Stimulated activated CD8-positive, alpha-beta memory T cell treated with anti-CD3 and anti-CD28 coated beads, Interleukin-4, amount 100 ng/mL, for 1 hour (primary cell): ENCODE measurements around the gene PINLYP.
A peak's percentile ranks its signal among the peaks of the same experiment; 100 is the strongest.
"Not testable (repeated sequence)": the region's sequence is repeated elsewhere in the genome, so short reads cannot be mapped to it uniquely, and the experiment has no call there.

Experiments
- DNase-seq, 2 donors: peaks; one replicate each; pipeline ENCODE4 v3.0.0-alpha.2; 2020; ENCODE audit warnings: low read depth in 2 of 2, low spot score in 1 of 2

PINLYP gene

GRCh38 chr19:43600326-43600725 is 24.7 kb downstream of the PINLYP start:
- DNase-seq: not testable (repeated sequence)

- no peak for DNase-seq
These were observed 30.4 kb downstream of the PINLYP start for GRCh38 chr19:43605875-43606568.

- DNase-seq: no peak
These were observed 31.1 kb downstream of the PINLYP start for GRCh38 chr19:43606569-43607229.

DNA sequence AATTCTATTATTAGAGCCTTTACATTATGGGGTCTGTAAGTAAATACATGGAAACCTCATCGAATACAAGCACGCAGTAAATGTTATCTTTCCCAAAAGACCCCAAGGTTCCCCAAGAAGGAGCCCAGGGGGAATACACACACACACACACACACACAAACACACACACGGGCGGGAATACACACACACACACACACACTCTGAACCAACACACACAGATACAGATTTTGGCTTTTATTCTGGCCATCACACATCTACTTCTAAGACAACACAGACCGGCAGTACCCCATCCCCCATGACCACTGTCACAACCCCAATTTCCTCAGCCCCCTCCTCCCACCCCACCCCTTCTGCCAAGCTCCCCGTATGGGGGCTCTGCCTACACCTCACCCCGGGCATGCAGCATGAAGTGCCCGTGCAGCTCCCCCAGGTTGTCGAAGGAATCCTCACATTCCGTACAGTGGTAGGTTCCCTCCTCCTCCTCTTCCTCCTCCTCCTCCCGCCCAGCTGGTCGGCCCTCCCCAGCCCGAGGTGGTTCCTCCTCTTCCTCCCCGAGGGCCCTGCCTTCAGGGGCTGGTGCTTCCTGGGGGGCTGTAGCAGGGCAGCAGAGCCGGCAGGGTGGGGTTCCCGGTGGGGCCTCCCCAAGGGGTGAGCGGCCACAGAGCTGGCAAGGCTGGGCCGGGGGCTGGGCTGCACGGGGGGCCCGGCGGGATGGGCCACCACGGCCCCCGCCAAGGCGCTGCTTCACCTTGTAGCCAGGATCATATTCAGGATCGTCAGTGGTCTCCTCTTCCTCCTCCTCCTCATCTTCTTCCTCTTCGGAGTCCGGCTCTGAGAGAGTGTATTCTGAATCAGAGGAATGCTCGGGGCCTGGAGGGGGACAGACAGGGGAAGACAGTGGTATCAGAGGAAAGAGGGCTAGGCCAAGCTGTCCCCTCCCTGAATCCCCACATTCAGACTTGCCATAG is 31.9 kb downstream of the PINLYP start:
- DNase-seq: no peak

GRCh38 chr19:43609872-43610271 is 34.3 kb downstream of the PINLYP start:
- no peak for DNase-seq

DNA sequence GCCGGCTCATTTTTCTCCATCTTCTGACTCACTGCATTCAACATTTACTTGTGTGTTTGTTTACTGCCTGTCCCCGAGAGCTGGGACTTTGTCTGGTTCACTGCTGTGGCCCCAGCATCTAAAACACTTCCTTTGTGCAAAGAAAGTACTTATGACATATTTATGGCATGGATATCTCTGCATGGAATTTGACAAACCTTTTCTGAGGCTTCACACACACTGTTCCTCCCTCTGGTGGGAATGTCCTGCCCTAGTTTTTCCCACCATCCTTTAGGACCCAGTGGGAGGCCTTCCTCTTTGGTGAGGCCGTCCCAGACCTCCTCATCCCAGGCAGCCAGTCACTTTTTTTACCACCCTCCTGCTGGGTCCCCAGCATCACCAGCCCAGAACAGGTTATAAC is 34.9 kb downstream of the PINLYP start:
- no peak for DNase-seq

DNA sequence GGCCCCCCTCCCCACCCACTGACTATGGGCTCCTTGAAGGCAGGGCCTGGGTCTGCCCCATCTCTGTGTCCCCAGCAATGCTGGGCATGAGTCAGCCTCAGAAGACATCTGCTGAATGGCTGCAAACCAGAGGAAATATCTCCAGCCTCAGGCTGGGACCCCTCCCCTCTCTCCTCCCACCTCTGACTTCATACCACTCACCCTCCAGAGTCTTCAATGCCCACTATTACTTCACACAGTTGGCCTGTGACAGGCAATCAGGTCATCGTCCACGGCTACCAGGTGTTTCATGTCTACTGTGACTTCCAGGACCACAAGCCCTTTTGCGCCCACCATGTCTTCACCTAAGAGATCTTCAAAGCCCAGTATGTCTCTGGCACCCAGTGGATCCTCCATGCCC is 36.2 kb downstream of the PINLYP start, which contains the start of gene SRRM5:
Gene SRRM5, plus strand, starts transcription at position 301 of the 400 bp plus-strand sequence. Its CDS starts 34 bp downstream, at position 335.
- DNase-seq: no peak

DNA sequence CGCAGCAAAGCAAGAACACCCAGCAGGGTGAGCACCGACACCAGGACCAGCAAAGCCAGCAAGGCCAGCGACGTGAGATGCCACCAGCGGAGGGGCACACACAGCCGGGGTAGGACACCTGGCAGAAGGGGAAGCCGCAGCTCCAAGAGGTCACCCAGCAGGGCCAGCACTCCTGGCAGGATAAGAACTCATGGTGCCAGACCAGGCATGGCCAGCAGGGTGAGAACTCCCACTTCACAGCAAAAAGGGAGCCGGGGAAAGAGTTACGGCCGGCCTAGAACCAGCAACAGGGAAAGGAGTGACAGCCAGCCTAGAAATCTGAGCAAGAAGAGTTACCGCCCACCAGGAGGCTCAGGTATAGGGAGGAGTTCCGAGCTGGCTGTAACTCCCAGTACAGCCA is 36.8 kb downstream of the PINLYP start:
- DNase-seq: no peak

- DNase-seq: no peak
These were observed 40.7 kb downstream of the PINLYP start for GRCh38 chr19:43616306-43616705.

DNA sequence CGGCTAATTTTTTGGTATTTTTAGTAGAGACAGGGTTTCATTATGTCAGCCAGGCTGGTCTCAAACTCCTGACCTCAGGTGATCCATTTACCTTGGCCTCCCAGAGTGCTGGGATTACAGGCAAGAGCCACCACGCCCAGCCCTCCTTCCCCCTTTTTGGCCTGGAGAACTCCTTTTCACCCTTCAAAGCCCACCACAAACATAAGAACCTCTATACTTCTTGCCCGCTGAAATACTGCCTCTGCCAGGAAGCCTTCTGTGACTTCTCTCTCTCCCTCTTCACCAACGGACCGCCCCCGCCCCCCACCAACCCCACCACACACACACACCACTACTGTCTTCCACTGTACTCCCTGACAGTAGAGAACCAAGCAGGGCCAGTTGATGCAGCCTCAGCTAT is 41.4 kb downstream of the PINLYP start:
- no peak for DNase-seq

- no peak for DNase-seq
These were observed 43.3 kb downstream of the PINLYP start for GRCh38 chr19:43618921-43619261.

GRCh38 chr19:43619262-43620060 is 43.9 kb downstream of the PINLYP start, which contains the start of gene ZNF428:
TSS of gene ZNF428 (minus strand) at chr19:43619629. CDS start at chr19:43614304, 5,325 bp downstream.
- peak; percentile 49 to 73 for DNase-seq

DNA sequence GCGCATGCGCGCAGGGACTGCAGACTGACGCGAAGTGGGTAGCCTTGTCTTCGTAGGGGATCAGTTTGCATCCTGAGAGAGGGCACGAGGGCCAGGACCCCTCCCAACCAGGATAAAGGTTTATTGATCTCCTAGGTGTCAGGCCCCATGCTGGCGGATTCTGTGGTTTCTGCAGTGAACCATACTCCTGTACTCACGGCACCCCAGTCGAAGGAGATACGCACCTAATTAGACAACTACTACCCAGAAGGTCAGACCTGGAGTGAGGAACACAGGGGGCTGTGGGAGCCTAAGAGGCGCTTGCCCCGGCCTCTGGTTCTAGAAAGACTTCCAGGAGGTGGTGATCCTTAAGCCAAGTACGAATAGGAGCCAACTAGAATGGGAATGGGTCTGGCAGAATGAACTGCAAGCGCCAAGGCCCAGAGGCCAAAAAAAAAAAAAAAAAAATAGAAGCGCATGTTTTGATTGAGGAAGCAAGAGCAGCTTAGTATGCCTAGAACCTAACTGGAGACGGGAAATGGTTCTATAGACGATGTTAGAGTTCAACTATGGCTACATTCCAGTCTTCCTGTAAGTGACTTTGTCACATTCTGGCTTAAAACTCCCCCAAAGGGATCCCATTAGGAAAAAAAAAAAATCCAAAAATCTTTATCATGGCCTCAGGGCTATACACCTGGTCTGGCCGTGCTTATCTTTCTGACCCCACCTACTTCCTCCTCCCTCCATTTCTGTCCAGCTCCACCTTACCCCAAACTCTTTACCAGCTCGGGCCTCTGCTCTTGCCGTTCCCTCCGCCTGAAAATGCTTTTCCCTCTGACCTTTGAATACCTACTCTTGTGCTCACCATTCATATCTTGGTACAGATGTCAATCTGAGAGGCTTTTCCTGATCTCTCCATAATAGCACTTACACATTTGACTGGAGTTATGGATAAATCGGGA is 44.7 kb downstream of the PINLYP start:
- DNase-seq: peak; percentile 66 to 71

DNA sequence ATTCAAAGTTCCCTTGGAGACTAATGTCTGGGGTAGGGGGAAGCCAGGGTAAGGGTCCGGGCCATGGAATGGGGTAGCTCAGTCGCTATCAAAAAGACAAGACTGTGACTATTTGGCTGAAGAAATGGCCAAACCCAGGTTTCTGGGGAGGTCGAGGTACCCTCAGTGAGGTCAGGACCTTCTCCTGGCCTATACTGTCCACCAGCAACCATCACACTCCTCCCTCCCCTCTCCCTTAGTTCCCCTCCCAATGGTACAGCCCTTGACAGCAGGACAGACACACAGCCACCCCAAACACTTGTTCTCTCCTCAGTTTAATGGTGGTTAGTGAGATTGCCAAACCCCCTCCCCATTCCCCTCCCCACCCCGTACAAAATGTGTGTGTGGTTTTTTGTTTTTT is 46.5 kb downstream of the PINLYP start:
- DNase-seq: no peak

DNA sequence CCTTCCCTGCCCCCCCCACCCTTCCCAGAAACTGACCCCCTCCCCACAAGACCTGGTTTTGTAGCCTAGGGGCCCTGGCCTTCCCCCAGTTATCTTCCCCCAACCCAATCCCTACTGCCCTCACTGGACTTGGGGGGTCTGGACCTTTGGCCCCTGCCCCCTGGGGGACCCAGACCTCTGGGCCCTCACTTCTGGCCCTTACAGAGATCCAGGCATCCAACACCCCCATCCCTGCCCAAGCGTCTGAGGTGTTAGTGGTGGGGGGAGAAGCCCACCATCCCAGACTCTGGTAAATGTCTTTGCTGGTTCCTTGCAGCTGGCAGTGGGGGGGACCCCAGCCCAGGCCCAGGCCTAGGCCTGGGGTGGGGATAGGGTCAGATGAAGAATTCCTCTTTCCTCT is 47.4 kb downstream of the PINLYP start:
- DNase-seq: no peak

DNA sequence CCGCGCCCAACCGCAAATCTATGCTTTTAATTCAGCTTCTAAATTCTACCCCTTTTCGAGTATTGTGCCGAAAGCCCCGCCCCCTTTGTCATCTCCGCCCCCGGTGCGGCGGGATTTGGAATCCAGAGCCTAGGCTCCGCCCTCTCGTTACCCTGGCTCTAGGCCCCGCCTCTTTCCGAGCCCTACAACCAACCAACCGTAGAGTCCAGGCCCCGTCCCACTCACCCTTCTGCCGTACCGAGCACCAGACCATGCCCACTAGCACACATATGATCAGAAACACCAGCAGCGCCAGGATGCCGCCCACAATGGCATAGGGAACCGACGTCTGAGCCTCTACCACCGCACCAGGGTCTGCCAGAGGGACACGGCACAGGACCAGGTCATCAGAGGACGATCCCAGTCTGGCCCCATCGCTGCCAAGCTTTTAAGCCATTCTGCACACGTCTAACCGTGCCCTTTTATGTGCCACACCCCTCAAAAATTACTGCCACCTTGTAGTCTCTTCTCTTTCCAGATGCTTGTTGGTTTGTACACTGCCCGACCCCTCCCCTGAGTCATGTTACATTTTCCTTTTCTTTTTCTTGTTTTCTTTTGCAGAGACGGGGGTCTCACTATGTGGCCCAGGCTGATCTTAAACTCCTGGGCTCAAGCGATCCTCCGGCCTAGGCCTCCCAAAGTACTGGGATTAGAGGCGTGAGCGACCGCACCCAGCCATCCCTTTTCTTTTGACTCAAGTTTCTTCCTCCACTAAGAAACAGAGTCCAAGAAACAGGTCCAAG is 48.5 kb downstream of the PINLYP start:
- DNase-seq: no peak

DNA sequence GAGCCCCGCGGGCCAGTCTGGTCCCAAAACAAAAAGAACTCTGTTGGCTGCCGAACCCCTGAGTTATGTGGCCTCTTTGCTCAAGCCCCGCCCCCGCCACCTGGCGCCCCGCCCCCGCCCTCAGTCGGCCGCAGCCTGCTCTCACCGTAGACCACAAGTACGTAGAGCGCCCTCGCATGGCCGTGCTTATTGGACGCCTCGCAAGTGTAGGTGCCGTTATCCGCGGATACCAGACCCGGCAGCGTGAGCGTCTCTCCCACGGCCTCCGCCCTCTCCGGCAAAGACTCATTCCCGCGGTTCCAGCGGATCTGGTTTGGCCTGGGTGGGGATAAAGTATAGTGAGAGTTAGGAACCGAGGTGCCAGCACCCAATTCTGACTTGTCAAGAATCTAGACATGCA is 49.3 kb downstream of the PINLYP start:
- DNase-seq: peak; percentile 41 to 63

DNA sequence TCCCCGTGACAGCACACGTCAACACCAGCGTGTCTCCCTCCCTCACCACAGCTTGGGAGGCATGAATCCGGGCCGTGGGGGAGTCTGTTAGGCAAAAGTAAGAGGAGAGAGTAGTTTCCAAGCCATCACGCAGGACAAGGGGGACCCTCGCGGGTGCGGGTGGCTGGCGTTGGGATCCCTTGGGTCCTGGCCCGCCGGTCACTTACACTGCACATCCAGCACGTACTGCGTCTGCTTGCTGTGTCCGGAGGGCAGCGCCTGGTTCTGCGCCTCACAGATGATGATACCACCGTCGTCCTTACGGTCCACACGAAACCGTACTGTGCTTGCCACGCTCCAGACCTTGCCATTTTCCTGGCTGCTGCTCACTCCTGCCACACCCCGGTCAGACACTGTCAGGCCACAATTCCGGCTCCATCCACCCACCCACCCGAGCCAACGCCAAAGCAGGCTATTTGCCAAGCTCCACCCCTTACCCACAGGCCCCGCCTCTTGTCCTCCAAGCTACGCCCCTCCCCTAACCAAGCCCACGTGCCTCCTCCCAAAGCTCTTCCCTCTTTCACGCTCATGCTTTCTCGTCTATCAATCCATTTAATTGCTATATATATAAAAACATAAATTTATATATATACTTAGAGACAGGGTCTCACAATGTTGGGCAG is 50.4 kb downstream of the PINLYP start:
- DNase-seq: no peak
